HG03520 (cell line): ENCODE data around the gene FAM20C.
"Not testable (repeated sequence)": the region's sequence is repeated elsewhere in the genome, so short reads cannot be mapped to it uniquely, and the experiment has no call there.

ENCODE experiments used
- ATAC-seq: cut with Tn5 transposase; IDR thresholded peaks from one replicate; pipeline ENCODE4 v1.9.1; 2021; ENCODE audit warnings: mild to moderate bottlenecking, moderate library complexity; ENCODE audit not compliant: unreplicated experiment

The FAM20C gene

DNA sequence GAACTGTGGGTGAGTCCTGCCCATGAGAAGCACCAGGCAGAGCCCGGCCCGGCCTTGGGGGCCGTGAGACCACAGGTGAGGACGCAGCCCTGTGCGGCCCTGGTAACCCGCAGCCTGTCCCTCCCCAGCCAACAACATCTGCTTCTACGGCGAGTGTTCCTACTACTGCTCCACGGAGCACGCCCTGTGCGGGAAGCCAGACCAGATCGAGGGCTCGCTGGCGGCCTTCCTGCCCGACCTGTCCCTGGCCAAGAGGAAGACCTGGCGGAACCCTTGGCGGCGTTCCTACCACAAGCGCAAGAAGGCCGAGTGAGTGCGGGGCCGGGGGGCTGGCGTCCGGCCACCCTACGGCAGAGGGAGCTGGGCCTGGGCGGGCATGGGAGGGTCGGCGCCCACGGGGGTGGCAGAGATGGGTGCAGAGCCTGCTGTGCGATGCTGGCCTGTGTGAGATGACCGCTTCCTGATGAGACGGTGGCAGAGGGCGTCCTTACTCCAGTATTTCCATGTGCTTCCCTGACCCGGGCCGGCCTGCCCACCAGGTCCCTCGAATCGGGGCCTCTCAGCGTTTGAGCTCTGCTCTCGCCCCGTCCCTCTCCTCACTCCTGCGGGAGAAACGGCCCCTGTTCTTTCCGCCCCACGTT, 63.5 kb downstream of the FAM20C start:
- ATAC-seq: no peak

DNA sequence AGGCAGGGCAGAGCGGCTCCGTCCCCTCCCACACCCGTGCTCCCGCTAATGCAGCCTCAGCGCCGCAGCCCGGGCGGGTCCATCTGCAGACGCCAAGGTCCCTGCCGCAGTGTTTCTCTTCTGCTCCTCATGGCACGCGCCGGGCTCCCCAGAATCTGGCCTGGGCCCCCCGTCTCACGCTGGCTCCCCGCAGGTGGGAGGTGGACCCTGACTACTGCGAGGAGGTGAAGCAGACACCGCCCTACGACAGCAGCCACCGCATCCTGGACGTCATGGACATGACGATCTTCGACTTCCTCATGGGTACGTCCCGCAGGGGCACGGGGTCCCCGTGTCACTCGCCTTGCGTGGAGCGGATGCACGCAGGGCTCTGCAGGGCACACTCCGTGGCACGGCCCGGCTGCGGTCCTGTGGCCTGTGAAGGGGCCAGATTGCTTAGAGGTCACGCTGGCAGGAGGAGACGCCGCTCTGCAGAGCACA, 64.1 kb downstream of the FAM20C start:
- no peak for ATAC-seq

DNA sequence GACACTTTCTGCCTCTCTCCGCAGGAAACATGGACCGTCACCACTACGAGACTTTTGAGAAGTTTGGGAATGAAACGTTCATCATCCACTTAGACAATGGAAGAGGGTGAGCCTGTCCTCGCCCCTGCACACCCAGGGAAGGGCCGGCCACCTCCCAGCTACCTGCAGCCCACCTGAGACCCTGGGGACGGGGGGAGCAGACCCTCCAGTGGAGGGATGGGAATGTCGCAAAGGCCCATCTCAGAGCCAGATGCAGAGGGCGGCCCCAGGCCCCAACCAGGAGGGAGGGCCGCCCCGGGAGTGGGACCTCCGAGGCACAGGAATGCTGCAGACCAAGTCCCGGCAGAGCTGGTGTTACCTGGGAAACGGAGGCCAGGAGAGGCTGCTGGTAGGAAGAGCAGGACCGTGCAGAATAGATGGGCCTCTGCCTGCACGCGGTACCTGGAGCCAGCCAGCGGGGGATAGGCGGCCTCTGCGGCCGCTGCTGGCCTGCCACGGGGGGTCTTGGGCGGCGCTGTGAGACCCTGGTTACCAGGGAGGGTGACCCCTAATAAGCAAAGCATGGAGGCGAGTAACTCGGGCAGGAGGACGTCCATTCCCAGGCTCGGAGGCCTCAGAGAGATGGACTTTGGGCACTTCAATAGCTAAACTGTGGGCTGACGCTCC, 64.7 kb downstream of the FAM20C start:
- ATAC-seq: no peak

DNA sequence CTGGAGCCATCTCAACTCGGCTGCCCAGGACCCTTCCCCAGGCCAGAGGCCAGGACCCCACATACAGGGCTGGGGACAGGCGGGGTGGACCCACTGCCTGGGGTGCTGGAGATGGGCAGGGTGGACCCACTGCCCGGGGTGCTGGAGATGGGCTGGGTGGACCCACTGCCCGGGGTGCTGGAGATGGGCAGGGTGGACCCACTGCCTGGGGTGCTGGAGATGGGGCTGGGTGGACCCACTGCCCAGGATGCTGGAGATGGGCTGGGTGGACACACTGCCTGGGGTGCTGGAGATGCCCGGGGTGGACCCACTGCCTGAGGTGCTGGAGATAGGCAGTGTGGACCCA, 65.2 kb downstream of the FAM20C start:
- ATAC-seq: no peak

DNA sequence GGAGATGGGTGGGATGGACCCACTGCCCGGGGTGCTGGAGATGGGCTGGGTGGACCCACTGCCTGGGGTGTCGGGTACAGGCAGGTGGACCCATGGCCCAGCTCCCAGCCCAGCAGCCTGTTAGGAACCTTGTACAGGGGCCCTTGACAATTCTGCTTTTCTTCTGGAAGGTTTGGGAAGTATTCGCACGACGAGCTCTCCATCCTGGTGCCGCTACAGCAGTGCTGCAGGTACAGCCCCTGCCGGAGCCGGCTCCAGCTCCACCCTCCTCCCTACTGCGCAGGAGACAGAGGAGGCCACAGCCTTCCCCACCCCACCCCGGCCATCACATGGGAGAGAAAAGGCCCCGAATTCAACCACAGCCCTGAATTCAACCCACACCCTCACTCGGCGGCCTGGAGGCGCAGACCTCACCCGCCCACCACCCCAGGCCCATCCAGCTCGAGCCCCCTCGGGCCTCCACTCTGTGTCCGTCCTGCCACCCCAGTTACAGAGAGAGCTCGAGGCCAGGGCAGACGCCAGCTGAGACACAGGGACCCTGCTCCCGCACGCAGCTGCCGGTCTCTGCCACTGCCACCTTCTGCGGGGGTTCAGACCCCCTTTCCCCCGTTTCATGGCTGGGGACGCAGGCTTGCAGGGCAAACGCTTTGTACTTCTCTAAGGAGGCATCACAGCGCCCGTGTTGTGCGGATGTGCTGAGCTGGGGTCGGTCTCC, 66.3 kb downstream of the FAM20C start:
- ATAC-seq: no peak

DNA sequence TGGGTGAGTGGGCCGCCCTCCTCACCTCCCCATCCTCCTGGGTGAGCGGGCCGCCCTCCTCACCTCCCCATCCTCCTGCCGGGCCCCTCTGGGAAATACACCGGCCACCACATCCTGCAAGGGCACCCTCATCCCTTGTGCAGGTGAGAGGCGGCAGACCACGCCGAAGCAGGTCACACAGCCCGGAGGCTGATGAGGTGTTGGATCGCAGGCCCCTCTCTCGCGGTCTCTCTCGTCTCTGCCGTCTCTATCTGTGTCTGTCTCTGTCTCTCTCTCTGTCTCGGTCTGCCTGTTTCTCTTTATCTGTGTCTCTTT, 66.8 kb downstream of the FAM20C start:
- no peak for ATAC-seq

DNA sequence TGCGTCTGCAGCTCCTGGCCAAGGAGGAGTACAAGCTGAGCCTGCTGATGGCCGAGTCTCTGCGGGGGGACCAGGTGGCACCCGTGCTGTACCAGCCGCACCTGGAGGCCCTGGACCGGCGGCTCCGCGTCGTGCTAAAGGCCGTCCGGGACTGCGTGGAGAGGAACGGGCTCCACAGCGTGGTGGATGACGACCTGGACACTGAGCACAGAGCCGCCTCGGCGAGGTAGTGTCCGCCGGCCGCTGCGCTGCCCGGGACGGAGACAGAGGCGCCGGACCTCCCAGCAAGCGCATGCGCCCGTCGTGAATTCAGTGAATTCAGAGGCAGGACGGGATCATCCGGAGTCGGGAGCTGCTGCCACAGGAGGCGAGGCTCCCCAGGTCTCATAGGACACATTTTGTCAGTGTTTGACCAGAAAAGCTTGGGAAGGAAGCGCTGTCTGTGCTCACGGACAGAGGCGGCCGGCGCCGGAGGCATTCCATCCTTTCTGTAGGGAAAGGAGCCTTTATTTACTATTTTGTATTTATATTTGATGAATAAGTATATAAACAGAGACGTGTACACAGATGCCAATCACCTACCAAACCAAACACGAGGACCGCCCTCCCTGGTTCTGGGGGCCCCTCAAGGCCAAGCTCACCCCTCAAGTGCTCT, 67.5 kb downstream of the FAM20C start:
- ATAC-seq: no peak

DNA sequence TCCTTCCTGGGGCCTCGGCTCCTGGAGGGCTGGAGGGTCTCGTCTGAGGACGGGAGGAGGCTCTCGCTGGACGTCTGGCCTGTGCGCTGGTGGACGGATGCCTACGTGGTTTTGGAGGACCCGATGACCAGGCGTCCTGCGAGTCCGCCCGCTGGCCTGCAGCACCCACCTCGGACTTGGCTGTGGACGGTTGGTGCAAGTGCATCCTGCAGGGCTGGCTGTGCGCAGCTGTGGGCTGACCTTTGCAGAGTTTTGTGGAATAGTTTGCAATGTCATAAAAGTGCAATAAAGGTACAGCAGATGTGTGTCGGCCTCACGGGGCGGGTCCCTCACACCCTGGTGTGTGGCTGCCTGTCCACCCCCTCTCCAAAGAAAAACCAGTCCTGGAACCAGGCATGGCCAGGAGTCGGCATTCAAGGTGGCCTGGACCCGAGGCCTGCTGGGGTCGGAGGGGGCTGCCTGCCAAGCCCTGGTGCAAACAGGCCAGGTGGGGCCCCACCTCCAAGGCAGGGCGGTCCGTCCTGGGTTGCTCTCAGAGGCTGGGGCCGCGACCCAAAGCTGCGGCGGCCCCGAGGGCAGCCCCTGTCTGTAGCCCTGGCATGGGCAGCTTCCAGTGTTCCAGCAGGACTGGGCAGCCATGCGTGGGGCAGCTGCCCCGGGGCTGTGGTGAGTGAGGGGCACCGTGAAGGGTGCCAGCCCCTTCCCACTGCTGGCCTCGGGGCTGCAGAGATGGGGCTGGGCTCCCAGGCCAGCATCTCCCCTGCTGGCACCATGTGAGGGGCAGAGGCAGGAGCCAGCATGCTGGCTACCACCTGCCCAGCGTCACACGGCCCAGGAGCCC, 68.3 kb downstream of the FAM20C start:
- no peak for ATAC-seq

DNA sequence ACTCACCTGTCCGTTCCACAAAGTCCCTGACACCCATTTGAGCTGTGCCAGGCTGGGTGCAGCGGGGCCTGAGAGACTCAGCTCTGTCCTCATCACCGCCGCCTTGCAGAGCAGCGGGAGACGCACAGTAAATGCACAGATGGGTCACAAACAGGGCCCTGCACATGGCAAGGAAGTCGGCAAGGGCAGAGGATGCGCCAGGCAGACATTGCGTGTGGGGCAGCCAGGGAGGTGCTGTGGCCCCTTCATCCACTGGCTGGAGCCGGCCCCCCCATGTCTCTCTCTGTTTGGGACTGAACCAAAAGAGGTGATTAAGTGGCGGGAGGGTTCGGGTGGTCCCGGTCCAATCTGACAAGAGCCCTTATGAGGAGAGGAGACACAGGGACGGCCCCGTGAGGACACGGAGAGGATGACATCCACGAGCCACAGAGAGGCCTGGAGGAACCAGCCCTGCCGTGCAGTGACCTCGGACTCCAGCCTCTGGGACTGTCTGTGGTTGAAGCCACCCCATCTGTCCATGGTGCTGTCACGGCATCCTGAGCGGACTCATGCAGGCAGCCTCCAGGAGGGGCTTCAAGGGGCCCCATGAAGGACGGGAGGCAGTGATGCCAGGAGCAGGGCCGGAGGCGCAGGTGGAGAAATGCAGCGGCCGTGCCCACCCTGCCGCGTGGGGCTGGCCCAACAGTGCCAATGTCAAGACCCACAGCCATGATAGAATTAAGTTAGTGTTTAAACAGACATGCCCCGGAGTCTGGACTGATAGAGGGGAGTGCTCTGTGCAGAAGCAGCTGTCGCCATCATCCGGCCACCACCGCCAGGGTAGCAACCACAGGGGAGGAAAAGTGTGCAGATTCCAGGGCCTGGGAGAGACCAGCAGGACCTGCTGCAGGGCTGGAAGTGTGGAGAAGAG, 69.2 kb downstream of the FAM20C start:
- no peak for ATAC-seq

DNA sequence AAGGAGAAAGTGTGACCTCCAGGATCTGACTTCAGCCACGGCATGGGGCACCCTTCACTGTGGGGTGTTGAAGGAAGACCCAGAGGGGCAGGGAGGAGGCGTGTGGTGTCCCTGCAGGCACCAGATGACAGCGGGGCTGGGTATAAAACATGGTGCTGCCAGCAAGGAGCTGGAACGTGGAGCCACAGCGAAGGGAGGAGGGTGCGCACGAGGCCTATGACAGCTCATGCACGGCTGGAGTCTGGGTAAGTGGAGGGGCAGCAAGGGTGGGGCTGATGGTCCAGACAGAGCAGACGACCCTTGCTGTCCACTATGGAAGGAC, 69.8 kb downstream of the FAM20C start:
- ATAC-seq: no peak

DNA sequence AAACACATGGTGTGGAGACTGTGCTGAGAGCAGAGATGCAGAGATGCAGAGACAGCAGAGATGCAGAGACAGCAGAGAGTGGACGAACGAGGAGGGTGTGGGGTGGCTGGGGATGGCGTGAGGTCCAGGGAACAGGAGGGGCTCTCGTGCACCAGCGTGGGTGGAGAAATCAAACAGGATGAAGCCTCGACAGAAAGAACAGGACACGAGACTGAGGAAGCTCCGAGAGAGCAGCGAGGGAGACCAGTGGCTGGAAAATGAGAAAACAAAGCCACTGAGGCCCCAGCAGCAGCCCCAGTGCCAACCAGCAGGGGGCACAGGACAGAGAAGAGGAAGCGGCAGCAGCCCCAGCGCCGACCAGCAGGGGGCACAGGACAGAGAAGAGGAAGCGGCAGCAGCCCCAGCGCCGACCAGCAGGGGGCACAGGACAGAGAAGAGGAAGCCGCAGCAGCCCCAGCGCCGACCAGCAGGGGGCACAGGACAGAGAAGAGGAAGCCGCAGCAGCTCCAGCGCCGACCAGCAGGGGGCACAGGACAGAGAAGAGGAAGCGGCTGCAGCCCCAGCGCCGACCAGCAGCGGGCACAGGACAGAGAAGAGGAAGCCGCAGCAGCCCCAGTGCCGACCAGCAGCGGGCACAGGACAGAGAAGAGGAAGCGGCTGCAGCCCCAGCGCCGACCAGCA, 70.4 kb downstream of the FAM20C start:
- ATAC-seq: not testable (repeated sequence)

DNA sequence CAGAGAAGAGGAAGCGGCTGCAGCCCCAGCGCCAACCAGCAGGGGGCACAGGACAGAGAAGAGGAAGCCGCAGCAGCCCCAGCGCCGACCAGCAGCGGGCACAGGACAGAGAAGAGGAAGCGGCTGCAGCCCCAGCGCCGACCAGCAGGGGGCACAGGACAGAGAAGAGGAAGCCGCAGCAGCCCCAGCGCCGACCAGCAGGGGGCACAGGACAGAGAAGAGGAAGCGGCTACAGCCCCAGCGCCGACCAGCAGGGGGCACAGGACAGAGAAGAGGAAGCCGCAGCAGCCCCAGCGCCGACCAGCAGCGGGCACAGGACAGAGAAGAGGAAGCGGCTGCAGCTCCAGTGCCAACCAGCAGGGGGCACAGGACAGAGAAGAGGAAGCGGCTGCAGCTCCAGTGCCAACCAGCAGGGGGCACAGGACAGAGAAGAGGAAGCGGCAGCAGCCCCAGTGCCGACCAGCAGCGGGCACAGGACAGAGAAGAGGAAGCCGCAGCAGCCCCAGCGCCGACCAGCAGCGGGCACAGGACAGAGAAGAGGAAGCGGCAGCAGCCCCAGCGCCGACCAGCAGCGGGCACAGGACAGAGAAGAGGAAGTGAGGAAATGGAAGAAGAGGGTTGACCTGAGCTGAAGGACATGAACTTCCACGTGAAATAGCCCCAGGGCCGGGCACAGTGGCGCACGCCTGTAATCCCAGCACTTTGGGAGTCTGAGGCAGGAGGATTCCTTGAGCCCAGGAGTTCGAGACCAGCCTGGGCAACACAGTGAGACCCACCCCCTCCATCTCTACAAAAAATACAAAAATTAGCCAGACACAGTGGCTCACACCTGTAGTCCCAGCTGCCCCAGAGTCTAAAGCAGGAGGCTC, 71.3 kb downstream of the FAM20C start:
- ATAC-seq: not testable (repeated sequence)

DNA sequence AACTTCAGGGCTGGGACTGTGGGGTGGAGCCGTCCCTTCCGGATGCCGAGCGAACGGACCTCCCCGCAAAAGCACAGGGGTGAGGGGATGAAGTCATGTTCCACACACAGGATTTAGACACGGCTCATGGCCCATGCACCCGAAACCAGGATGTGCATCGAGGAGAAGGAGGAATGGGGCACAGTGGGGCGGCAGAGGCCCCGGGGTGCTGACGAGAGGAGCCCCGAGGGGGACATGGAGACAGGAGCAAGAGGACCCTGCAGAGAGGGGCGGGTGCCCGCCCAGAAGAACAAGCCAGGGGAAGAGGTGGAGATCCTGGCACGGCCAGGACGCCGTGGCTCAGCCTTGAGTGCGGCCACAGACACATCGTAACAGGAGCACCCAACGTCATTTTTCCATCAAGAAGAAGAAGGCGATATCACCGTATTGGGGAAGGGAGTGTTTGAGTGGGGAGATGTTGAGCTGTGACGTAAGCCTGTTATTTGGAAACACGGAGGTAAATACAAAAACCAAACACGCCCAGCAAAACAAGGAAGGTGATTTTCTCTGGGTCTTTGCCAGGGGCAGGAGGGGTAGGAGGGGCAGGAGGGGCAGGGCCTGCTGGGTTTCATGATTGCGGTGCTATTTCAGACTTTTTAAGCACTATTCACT, 72.3 kb downstream of the FAM20C start:
- ATAC-seq: no peak

DNA sequence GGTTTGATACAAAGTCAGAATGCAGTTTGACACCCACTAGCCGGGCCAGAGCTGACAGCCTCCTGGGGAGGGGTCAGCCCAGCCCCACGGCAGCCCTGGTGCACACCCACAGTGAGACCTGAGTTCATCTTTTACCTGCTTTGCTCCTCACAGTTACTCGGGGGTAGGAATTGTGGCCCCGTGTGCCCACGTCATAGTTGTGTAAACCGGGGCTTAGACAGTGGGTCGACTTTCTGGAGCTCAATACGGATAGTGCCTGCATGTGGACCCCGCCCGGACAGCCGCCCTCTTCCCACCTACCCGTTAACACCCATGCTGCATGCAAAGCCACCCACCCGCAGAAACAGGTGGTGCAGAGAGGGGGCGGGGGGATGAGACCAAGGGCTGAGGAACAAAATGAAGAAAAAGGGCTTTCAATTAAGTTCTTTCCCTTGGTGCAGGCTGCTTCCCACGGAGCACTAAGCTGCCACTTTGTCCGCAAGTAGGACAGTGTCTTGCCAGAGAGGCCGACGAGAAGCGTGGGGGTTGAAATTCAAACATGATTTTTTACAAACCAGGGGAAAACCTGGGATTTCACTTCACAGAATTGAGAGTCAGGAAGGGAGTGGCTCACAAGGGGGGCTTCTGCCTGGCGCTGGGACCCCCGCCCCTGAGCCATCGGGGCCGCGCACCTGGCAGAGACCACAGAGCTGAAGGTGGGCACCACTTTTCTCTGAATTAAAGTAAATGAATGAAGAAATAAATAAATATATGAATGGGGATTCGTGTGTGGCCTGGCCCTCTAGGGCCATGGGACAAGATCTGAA, 73.0 kb downstream of the FAM20C start:
- no peak for ATAC-seq

DNA sequence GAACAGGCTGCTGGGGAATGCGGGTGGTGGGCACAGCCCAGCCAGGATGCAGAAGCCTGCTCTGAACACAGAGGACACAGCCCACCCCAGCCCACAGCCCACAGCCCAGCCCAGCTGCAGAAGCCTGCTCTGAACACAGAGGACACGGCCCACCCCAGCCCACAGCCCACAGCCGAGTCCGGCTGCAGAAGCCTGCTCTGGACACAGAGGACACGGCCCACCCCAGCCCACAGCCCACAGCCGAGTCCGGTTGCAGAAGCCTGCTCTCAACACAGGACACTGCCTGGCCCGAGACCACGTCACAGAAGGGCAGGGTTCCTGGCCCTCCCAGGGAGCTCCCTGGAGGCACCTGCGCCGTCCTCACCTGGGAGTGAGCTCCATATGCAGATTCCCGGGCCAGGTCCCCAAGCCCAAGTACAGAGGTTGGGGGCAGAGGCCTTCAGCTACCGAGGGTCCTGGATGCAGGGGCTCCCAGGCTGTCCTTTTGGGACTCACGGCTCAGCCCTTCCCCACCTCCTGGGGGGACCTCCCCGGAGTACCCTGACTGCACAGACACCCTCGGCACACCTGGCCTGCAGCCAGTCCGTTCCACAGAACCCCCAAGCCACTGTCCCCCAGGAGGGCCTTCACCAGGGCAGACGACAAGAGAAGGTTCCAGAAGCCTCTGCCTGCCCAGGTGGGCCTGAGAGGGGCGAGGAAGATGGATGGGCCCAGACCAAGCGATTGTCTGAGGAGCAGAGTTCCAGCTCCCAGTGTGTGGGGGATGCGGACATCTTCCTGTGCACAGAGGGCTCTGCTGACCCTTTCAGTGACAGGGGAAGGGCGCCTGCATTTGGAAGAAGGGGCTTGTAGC, 73.9 kb downstream of the FAM20C start:
- ATAC-seq: no peak
